ENCODE results near the gene S100P.

The S100P gene

GRCh38 chr4:6697131-6697530, 3.5 kb downstream of the S100P start:
- no peak for DNase-seq (ENCODE audit: low read depth)

GRCh38 chr4:6699388-6699787, 5.7 kb downstream of the S100P start:
- no peak for DNase-seq (ENCODE audit: low read depth)

GRCh38 chr4:6699903-6700302, 6.2 kb downstream of the S100P start:
- DNase-seq (ENCODE audit: low read depth) = no peak

DNA sequence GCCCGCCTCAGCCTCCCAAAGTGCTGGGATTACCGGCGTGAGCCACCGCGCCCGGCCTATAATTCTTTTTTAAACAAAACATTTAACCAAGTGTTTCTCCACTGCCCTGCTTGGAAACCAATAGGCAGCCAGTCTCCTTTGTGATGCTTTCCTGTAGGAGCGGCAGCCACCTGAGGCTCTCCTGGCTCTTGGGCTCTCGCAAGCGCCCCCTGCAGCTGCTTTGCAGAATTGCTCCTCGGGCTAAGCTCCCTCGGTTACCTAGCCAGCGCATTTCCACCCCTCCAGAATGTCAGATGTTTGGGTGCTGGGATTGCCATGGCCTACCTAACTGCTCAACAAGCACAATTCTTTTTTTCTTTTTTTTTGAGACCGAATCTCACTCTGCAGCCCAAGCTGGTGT, 7.7 kb downstream of the S100P start:
- no peak for DNase-seq (ENCODE audit: low read depth)

DNA sequence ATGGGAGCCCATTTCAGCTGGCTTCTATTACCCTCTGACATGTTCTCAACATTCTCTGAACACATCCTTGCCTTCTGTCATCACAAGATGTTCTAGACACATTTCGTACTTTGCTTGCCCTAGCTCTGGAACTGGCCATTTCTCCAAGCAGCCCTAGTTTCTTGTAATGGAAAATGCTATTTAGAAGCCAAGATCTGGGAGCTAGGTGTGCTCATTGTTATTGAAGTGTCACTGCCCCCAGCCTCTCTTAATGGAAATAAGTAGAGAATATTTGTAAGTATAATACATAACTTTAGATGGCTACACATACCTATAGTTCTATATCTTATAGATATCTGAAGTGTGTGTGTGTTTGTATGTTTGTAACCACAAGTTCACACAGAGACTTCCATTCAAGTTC, 9.1 kb downstream of the S100P start:
- no peak for DNase-seq (ENCODE audit: low read depth)

DNA sequence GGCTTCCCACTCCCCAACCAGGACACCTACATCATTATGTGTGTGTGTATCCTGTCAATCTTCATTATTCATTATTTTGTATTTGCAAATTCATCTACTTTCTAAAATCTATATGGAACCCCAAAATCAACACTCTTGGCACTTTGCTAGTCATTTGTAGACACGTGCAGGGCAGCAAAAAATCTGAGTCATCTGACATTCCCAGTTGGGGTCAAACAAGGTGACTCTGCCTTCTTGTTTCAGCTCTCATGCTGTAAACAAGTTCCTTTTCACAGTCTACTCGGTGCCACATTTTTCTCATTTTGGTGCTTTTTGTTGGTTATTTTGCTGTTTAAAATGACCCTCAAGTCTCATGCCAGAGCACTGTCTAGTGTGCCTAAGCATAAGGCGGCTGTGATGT, 10.1 kb downstream of the S100P start:
- peak; percentile 33 for DNase-seq (ENCODE audit: low read depth)

GRCh38 chr4:6705646-6706045, 12.0 kb downstream of the S100P start:
- no peak for DNase-seq (ENCODE audit: low read depth)

GRCh38 chr4:6706173-6706572, 12.5 kb downstream of the S100P start:
- no peak for DNase-seq (ENCODE audit: low read depth)

GRCh38 chr4:6709230-6710114, 15.8 kb downstream of the S100P start, which contains the start of gene MRFAP1L1:
TSS of gene MRFAP1L1 (minus strand) at chr4:6709865. CDS start at chr4:6709629, 236 bp downstream.
- peak; percentile 98 for DNase-seq (ENCODE audit: low read depth)

- no peak for DNase-seq (ENCODE audit: low read depth)
Observed at GRCh38 chr4:6710282-6710681, 16.6 kb downstream of the S100P start.

- no peak for DNase-seq (ENCODE audit: low read depth)
Observed at GRCh38 chr4:6710996-6711395, 17.3 kb downstream of the S100P start.

DNA sequence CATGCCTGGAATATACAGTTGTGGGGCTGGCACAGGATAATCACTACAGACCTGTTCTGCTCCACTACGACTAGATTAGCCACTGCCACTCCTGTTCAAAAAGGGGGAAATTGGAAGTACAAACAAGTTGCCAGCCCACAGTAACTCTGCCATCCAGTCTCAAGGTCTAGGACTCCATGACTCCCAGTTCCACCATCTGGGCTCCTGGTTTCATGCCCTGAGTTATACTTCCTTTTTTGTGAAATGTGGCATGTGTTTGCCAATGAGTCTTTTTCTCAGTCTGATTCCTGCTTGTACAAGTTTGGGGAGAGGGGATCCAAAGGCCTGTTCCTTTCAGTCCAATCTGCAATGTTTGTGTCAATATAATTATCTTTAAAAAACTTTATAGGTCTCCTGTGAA, 21.3 kb downstream of the S100P start:
- no peak for DNase-seq (ENCODE audit: low read depth)

GRCh38 chr4:6715704-6716017, 22.0 kb downstream of the S100P start:
- no peak for DNase-seq (ENCODE audit: low read depth)

- DNase-seq (ENCODE audit: low read depth) = peak; percentile 92
Observed at GRCh38 chr4:6716018-6716911, 22.6 kb downstream of the S100P start, which contains the start of gene BLOC1S4. TSS of gene BLOC1S4 (plus strand) at chr4:6716174. CDS start at chr4:6716210, 36 bp downstream.

- DNase-seq (ENCODE audit: low read depth) = no peak
Observed at GRCh38 chr4:6716958-6717655, 23.4 kb downstream of the S100P start.

DNA sequence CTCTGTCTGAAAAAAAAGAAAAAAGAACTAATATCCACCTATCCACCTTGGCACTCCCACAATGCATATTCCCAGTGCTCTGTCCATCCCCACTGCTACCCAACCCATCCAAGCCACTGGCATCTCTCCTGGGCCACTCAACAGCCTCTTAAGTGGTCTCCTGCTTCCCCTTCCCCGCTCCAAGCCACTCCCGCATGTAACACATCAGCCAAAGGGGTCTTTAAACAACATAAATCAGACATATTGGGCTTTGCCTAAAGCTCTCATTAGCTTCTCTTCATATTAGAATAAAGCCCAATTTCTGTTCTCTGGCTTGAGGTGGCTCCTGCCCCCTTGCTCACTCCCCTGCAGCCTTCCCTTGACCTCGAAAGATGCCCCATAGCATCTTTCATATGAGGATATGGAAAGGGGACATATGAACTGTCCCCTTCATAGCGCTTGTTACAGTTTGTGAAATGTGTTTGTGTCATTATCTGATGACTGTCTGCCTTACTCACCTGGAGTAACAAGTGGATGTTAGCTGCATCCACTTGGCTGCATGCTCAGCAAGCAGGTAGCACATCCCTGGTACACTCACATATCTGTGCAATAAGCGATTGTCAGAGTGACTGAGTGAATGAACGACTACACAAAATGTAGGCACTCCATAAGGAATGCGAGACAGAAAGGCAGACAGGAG, 25.4 kb downstream of the S100P start:
- DNase-seq (ENCODE audit: low read depth) = no peak

- no peak for DNase-seq (ENCODE audit: low read depth)
Observed at GRCh38 chr4:6719611-6720179, 26.0 kb downstream of the S100P start.

DNA sequence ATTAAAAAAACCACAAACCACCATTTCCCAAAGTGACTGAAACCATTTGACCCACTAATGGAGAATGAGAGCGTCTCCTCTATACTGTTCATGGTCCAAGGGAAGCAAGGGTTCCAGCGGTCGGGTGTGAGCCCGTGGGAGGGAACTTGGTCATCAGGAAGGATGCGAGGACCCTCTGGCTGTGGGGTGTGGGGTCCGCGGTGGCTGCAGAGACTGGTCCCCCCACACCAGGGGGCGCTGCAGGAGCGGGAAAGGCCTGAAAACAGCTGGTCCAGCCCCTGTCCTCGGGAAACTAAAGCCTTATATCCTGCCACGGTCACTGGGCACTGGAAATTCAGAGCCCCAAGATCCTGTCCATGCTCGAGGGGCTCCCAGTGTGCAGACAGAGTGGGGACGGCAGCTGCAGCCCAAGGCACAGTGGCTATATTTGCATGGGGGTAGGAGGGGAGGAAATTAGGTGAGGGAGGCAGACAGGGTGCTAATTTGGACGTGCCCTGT, 26.6 kb downstream of the S100P start:
- DNase-seq (ENCODE audit: low read depth) = peak; percentile 54

DNA sequence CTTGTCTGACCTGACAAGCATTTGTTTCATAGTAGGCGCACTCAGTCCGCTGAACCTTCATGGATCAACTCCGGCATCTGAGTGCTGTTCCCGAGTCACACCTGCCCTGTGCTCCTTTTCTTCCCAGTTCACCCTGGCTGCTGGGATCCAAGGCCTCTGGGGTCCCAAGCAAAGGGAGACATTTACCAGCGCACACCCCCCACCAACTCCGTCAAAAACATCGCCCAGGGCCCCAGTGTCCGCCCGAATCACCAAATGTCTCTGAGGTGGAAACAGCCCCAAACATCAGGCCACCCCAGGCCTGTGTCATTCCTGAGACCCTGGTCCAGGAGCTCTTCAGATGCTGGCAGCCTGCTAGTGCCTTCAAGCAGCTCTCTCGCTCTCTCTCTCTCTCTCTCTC, 27.4 kb downstream of the S100P start:
- no peak for DNase-seq (ENCODE audit: low read depth)

DNA sequence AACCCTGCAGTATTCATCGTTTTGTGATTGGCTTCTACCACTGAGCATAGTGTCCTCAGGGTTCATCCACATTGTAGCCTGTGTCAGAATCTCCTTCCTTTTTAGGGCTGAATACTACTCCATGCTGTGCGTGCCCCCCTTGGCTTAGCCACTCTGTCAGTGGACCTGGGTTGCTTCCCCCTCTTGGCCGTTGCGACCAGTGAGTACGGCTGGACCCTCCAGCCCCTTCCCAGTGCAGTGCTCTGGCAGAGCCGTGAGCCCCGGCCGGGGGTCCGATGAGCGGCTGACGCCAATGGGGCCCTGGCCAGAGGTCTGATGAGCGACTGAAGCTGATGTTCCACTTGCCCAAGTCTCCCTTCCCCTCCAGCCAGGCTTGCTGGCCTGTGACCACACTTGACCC, 29.2 kb downstream of the S100P start:
- no peak for DNase-seq (ENCODE audit: low read depth)

GRCh38 chr4:6723851-6724250, 30.2 kb downstream of the S100P start:
- DNase-seq (ENCODE audit: low read depth) = no peak

Measured in fibroblast of gingiva (primary cell).